DMS153 treated with DMSO at 0.1 percent for 48 hours (cell line): ENCODE measurements around the gene ZFP30.

Source experiments
- DNase-seq: peaks from one replicate; lab custom pipeline; 2025; ENCODE audit not compliant: unreplicated experiment; lab: John Stamatoyannopoulos, UW

ZFP30 gene

DNA sequence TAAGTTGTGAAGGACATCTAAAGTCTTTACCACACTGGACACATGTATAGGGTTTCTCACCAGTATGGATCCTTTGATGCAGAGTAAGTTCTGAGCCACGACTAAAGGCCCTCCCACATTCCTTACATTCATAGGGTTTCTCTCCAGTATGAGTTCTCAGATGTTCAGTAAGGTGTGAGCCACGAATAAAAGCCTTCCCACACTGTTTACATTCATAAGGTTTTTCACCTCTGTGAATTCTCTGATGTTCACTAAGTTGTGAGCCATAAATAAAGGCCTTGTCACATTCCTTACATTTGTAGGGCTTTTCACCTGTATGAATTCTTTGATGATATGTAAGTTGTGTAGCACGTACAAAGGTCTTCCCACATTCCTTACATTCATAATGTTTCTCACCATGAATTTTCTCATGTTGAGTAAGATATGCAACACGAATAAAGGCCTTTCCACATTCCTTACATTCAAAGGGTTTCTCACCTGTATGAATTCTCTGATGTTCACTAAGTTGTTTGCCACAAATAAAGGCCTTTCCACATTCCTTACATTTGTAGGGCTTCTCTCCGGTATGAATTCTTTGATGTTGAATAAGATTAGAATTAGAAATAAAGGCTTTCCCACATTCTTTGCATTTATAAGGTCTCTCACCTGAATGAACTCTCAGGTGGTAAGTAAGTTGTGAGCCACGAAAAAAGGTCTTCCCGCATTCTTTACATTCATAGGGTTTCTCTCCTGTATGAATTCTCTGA lies 90.5 kb downstream of the ZFP30 start:
- no peak for DNase-seq
